ENCODE data around the gene C5orf52. TPM values are rescaled to one million over a fixed set of nuclear protein-coding genes. Genes with fewer than 3 reads are reported as not detected.
A peak's percentile ranks its signal among the peaks of the same experiment; 100 is the strongest.

The C5orf52 gene
- total RNA-seq, 1 donor: not detected

GRCh38 chr5:157659868-157660660 is 11.3 kb upstream of the C5orf52 start:
- H3K27ac ChIP-seq (ENCODE audit: low read depth, low read length): no peak overlapping the region
- no peak overlapping the region for H3K4me2 ChIP-seq (ENCODE audit: insufficient read depth, low read length)
- H2AFZ ChIP-seq (ENCODE audit: low read length): no peak overlapping the region
- H3K36me3 ChIP-seq (ENCODE audit: insufficient read depth, low read length): no peaks in the 10 kb centered on the region
- no peaks in the 10 kb centered on the region for H3K4me1 ChIP-seq (ENCODE audit: insufficient read depth, low read length)
- H3K27me3 ChIP-seq (ENCODE audit: insufficient read depth, low read length): no peaks in the 10 kb centered on the region
- no peak for TF ChIP-seq CTCF (IDR thresholded peaks at IDR 0.05; ENCODE audit: extremely low read depth, low read depth, low read length)
- H3K79me2 ChIP-seq (ENCODE audit: insufficient read depth, low read length): no peaks in the 10 kb centered on the region
- H3K4me3 ChIP-seq (ENCODE audit: insufficient read depth, low read length): no peak overlapping the region
- DNase-seq (ENCODE audit: insufficient read length, low spot score, missing footprints): no peak
- no peaks in the 10 kb centered on the region for H4K20me1 ChIP-seq (ENCODE audit: insufficient read depth, low read length)
- no peaks in the 10 kb centered on the region for H3K9me3 ChIP-seq (ENCODE audit: low read depth, low read length)

GRCh38 chr5:157665467-157666070 is 5.8 kb upstream of the C5orf52 start:
- Histone ChIP-seq H3K27me3 (ENCODE audit: insufficient read depth, low read length) (no peaks in the 10 kb centered on the region), H2AFZ (ENCODE audit: low read length) (no peak overlapping the region), H3K36me3 (ENCODE audit: insufficient read depth, low read length) (no peaks in the 10 kb centered on the region), H3K27ac (ENCODE audit: low read depth, low read length) (no peak overlapping the region), H4K20me1 (ENCODE audit: insufficient read depth, low read length) (no peaks in the 10 kb centered on the region), H3K4me2 (ENCODE audit: insufficient read depth, low read length) (no peak overlapping the region), H3K9me3 (ENCODE audit: low read depth, low read length) (no peaks in the 10 kb centered on the region), H3K4me1 (ENCODE audit: insufficient read depth, low read length) (peaks cover 3% of the 10 kb centered on the region), H3K79me2 (ENCODE audit: insufficient read depth, low read length) (no peaks in the 10 kb centered on the region), H3K4me3 (ENCODE audit: insufficient read depth, low read length) (no peak overlapping the region)
- TF ChIP-seq CTCF (IDR thresholded peaks at IDR 0.05; ENCODE audit: extremely low read depth, low read depth, low read length): no peak
- peak; percentile 78 for DNase-seq (ENCODE audit: insufficient read length, low spot score, missing footprints)

- Histone ChIP-seq H4K20me1 (ENCODE audit: insufficient read depth, low read length) (no peaks in the 10 kb centered on the region), H3K27me3 (ENCODE audit: insufficient read depth, low read length) (no peaks in the 10 kb centered on the region), H3K4me2 (ENCODE audit: insufficient read depth, low read length) (no peak overlapping the region), H3K9me3 (ENCODE audit: low read depth, low read length) (no peaks in the 10 kb centered on the region), H3K4me1 (ENCODE audit: insufficient read depth, low read length) (peaks cover 8% of the 10 kb centered on the region), H3K27ac (ENCODE audit: low read depth, low read length) (no peak overlapping the region), H3K4me3 (ENCODE audit: insufficient read depth, low read length) (no peak overlapping the region), H3K36me3 (ENCODE audit: insufficient read depth, low read length) (no peaks in the 10 kb centered on the region), H3K79me2 (ENCODE audit: insufficient read depth, low read length) (no peaks in the 10 kb centered on the region), H2AFZ (ENCODE audit: low read length) (no peak overlapping the region)
- DNase-seq (ENCODE audit: insufficient read length, low spot score, missing footprints): no peak
- TF ChIP-seq CTCF (IDR thresholded peaks at IDR 0.05; ENCODE audit: extremely low read depth, low read depth, low read length): no peak
These were observed 3.0 kb upstream of the C5orf52 start for GRCh38 chr5:157668356-157668755.

GRCh38 chr5:157669701-157670097 is 1.6 kb upstream of the C5orf52 start:
- no peaks in the 10 kb centered on the region for H3K79me2 ChIP-seq (ENCODE audit: insufficient read depth, low read length)
- H2AFZ ChIP-seq (ENCODE audit: low read length): no peak overlapping the region
- no peak overlapping the region for H3K4me2 ChIP-seq (ENCODE audit: insufficient read depth, low read length)
- H3K9me3 ChIP-seq (ENCODE audit: low read depth, low read length): no peaks in the 10 kb centered on the region
- TF ChIP-seq CTCF (IDR thresholded peaks at IDR 0.05; ENCODE audit: extremely low read depth, low read depth, low read length): no peak
- H3K27me3 ChIP-seq (ENCODE audit: insufficient read depth, low read length): no peaks in the 10 kb centered on the region
- H3K4me1 ChIP-seq (ENCODE audit: insufficient read depth, low read length): peaks cover 8% of the 10 kb centered on the region
- H3K36me3 ChIP-seq (ENCODE audit: insufficient read depth, low read length): no peaks in the 10 kb centered on the region
- no peak overlapping the region for H3K27ac ChIP-seq (ENCODE audit: low read depth, low read length)
- DNase-seq (ENCODE audit: insufficient read length, low spot score, missing footprints): no peak
- no peaks in the 10 kb centered on the region for H4K20me1 ChIP-seq (ENCODE audit: insufficient read depth, low read length)
- no peak overlapping the region for H3K4me3 ChIP-seq (ENCODE audit: insufficient read depth, low read length)

All from osteoblast (primary cell).